Measurements from ENCODE around the gene MRPL55.

The MRPL55 gene

GRCh38 chr1:228070851-228071250, 38.2 kb downstream of the MRPL55 start:
- no peak overlapping the region for H3K27ac ChIP-seq
- TF ChIP-seq, protein P1, sequence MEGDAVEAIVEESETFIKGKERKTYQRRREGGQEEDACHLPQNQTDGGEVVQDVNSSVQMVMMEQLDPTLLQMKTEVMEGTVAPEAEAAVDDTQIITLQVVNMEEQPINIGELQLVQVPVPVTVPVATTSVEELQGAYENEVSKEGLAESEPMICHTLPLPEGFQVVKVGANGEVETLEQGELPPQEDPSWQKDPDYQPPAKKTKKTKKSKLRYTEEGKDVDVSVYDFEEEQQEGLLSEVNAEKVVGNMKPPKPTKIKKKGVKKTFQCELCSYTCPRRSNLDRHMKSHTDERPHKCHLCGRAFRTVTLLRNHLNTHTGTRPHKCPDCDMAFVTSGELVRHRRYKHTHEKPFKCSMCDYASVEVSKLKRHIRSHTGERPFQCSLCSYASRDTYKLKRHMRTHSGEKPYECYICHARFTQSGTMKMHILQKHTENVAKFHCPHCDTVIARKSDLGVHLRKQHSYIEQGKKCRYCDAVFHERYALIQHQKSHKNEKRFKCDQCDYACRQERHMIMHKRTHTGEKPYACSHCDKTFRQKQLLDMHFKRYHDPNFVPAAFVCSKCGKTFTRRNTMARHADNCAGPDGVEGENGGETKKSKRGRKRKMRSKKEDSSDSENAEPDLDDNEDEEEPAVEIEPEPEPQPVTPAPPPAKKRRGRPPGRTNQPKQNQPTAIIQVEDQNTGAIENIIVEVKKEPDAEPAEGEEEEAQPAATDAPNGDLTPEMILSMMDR (IDR thresholded peaks at IDR 0.05): no peak
- H3K36me3 ChIP-seq: no peaks in the 10 kb centered on the region
- peaks cover 0 to 49% of the 10 kb centered on the region in 2 donors for H3K27me3 ChIP-seq
- intact Hi-C loops (cut with DNase I; ENCODE audit: low total_unique reads): no loop called here
- H3K9me3 ChIP-seq: no peaks in the 10 kb centered on the region
- DNase-seq: no peak
- no peak overlapping the region for H3K4me3 ChIP-seq
- peaks cover 0 to 4% (median 0%) of the 10 kb centered on the region in 4 donors for H3K4me1 ChIP-seq

GRCh38 chr1:228070173-228070572, 38.9 kb downstream of the MRPL55 start:
- TF ChIP-seq, protein P1 (IDR thresholded peaks at IDR 0.05): no peak
- no peak overlapping the region for H3K27ac ChIP-seq
- intact Hi-C loops (cut with DNase I; ENCODE audit: low total_unique reads): no loop called here
- DNase-seq: no peak
- H3K4me1 ChIP-seq: peaks cover 0 to 4% (median 0%) of the 10 kb centered on the region in 4 donors
- peaks cover 0 to 56% of the 10 kb centered on the region in 2 donors for H3K27me3 ChIP-seq
- H3K9me3 ChIP-seq: no peaks in the 10 kb centered on the region
- no peak overlapping the region for H3K4me3 ChIP-seq
- H3K36me3 ChIP-seq: no peaks in the 10 kb centered on the region

- Histone ChIP-seq H3K4me3 (no peak overlapping the region), H3K27me3 (peaks cover 0 to 74% of the 10 kb centered on the region in 2 donors), H3K9me3 (no peaks in the 10 kb centered on the region), H3K36me3 (no peaks in the 10 kb centered on the region), H3K27ac (no peak overlapping the region), H3K4me1 (peaks cover 0 to 1% (median 0%) of the 10 kb centered on the region in 4 donors)
- TF ChIP-seq, protein P1 (IDR thresholded peaks at IDR 0.05): no peak
- intact Hi-C loops (cut with DNase I; ENCODE audit: low total_unique reads): no loop called here
- DNase-seq: no peak
Observed at GRCh38 chr1:228068359-228068758, 40.7 kb downstream of the MRPL55 start.

DNA sequence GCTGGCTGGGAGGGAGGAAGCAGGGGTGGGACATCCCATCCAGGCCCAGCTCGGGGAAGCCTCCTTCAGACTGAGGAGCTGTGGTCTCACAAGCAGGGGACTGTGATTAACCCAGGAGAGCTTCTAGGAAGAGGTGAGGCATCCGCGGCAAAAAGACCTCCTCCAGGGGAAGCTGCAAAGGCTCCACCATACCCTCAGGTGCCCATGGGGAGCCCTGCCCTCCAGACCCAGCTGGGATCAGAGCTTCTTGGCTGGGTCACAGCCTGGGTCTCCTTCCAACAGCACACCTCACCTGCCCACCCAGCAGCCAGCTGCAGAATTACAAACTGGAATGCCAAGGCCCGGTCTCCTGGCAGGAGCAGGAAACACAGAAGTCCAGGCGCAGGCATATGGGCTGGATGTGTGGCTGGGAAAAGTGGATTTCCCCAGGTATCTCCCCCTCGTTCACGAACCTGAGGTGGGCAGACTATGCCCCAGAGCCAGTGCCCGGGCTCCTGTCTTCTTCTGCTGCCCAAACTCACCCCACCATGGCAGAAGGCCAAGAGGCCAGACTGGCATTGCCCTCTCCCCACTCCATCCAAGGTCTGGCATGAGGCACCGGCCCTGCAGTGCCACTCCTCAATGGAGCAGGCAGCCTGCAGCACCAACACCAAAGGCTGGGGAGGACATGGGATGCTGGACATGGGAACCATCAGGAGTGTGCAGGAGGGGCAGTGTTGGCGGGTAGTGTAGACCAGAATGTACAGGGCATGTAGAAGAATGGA, 42.0 kb downstream of the MRPL55 start:
- H3K27me3 ChIP-seq: peaks cover 0 to 87% of the 10 kb centered on the region in 2 donors
- DNase-seq: no peak
- H3K4me1 ChIP-seq: no peaks in the 10 kb centered on the region
- no peaks in the 10 kb centered on the region for H3K9me3 ChIP-seq
- H3K36me3 ChIP-seq: no peaks in the 10 kb centered on the region
- no peak overlapping the region for H3K27ac ChIP-seq
- TF ChIP-seq, protein P1 (IDR thresholded peaks at IDR 0.05): no peak
- no peak overlapping the region for H3K4me3 ChIP-seq
- intact Hi-C loops (cut with DNase I; ENCODE audit: low total_unique reads): no loop called here

DNA sequence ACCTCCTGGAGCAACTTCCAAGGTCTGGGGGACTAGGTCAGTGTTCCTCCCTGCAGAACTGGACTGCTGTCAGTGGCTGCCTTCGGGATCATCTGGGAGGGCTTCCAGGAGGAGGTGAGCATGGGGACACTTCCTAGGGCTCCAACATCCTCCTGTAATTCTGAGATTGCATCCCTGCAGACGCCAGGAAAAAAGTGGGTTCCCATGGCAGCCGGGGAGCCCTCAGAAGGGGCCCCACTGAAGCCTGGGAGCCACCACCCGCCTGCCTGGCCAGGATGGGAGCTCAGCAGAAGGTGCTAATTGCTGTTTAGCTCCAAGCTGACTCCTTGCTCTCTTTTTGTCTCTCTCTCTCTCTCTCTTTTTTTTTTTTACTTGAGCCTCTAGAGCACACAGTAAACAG, 42.7 kb downstream of the MRPL55 start:
- H3K27me3 ChIP-seq: peaks cover 0 to 91% of the 10 kb centered on the region in 2 donors
- DNase-seq: no peak

More for the DNA sequence above, 42.7 kb downstream of the MRPL55 start:
- Histone ChIP-seq H3K36me3 (no peaks in the 10 kb centered on the region), H3K27ac (no peak overlapping the region), H3K4me3 (no peak overlapping the region), H3K4me1 (no peaks in the 10 kb centered on the region), H3K9me3 (no peaks in the 10 kb centered on the region)
- intact Hi-C loops (cut with DNase I; ENCODE audit: low total_unique reads): no loop called here
- TF ChIP-seq, protein P1 (IDR thresholded peaks at IDR 0.05): no peak
